ENCODE data around the gene CDH22.

Gene CDH22

GRCh38 chr20:46305331-46305972 is 2.8 kb downstream of the CDH22 start:
- peaks cover 58 to 61% of the 10 kb centered on the region in 2 donors for H3K27me3 Mint-ChIP-seq

DNA sequence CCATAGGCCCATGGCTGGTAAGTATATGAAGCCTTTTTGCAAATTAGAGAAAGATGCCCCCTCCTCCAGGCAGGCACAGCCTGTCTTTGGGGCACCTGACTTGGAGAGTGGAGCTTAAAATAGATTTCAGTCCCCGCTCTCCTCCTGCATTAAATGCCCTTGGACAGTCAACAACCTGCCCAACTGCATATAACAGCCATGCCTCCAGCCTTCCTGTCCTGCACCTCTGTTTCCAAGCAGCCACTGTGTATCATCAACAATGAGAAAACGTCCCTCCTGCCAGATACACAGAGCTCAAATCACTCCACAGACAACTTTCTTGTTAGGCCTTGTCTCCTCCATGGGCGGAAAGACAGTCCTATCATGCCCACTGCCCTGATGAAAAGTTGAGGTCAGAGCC is 3.4 kb downstream of the CDH22 start:
- DNase-seq = no peak
- Mint-ChIP-seq H3K4me1 (peaks cover 9 to 16% of the 10 kb centered on the region in 2 donors), H3K27me3 (peaks cover 57 to 60% of the 10 kb centered on the region in 2 donors), H3K36me3 (no peaks in the 10 kb centered on the region), H3K9me3 (no peaks in the 10 kb centered on the region), H3K4me3 (no peak overlapping the region), H3K27ac (no peak overlapping the region)
- ATAC-seq (replicated peaks) = no peak

More at GRCh38 chr20:46305331-46305972, 2.8 kb downstream of the CDH22 start:
- DNase-seq (no peak), ATAC-seq (replicated peaks) (no peak)
- Mint-ChIP-seq H3K27ac (no peak overlapping the region), H3K36me3 (no peaks in the 10 kb centered on the region), H3K4me3 (no peak overlapping the region), H3K4me1 (peaks cover 9 to 16% of the 10 kb centered on the region in 2 donors), H3K9me3 (no peaks in the 10 kb centered on the region)

- no peak overlapping the region for H3K4me3 Mint-ChIP-seq
- H3K4me1 Mint-ChIP-seq = peaks cover 9 to 12% of the 10 kb centered on the region in 2 donors
- ATAC-seq (replicated peaks) = no peak
- peaks cover 52 to 55% of the 10 kb centered on the region in 2 donors for H3K27me3 Mint-ChIP-seq
- no peaks in the 10 kb centered on the region for H3K9me3 Mint-ChIP-seq
- no peak overlapping the region for H3K27ac Mint-ChIP-seq
- DNase-seq = no peak
- no peaks in the 10 kb centered on the region for H3K36me3 Mint-ChIP-seq
These were observed 3.9 kb downstream of the CDH22 start for GRCh38 chr20:46304361-46304760.

GRCh38 chr20:46303176-46303956 is 4.9 kb downstream of the CDH22 start:
- no peak for DNase-seq

DNA sequence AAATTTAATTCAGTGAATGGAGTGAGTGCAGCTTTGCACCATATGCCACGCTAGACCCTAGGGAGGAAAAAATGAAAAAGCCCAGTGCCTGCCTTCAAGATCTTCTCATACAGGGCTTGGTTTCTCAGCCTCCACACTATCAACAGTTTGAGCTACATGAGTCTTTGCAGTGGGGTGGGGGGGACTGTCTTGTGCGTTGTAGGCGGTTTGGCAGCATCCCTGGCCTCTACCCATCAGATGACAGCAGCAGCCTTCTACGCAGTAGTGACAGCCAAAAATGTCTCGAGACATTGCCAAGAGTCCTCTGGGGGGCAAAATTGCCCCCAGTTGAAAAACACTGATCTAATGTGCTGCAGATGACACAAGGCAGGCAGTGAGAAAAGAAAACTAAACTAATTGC is 6.2 kb downstream of the CDH22 start:
- H3K36me3 Mint-ChIP-seq = no peaks in the 10 kb centered on the region
- no peak overlapping the region for H3K4me3 Mint-ChIP-seq
- no peak for ATAC-seq (replicated peaks)
- H3K27me3 Mint-ChIP-seq = peaks cover 65 to 70% of the 10 kb centered on the region in 2 donors
- peaks cover 4 to 7% of the 10 kb centered on the region in 2 donors for H3K4me1 Mint-ChIP-seq
- no peaks in the 10 kb centered on the region for H3K9me3 Mint-ChIP-seq
- H3K27ac Mint-ChIP-seq = no peak overlapping the region
- DNase-seq = no peak

More at GRCh38 chr20:46303176-46303956, 4.9 kb downstream of the CDH22 start:
- H3K4me3 Mint-ChIP-seq = no peak overlapping the region
- no peak overlapping the region for H3K27ac Mint-ChIP-seq
- H3K4me1 Mint-ChIP-seq = peaks cover 4 to 7% of the 10 kb centered on the region in 2 donors
- peaks cover 52 to 57% of the 10 kb centered on the region in 2 donors for H3K27me3 Mint-ChIP-seq
- H3K36me3 Mint-ChIP-seq = no peaks in the 10 kb centered on the region
- no peak for ATAC-seq (replicated peaks)
- no peaks in the 10 kb centered on the region for H3K9me3 Mint-ChIP-seq

- no peak for ATAC-seq (replicated peaks)
- DNase-seq = no peak
- Mint-ChIP-seq H3K27ac (no peak overlapping the region), H3K4me1 (no peaks in the 10 kb centered on the region), H3K27me3 (peaks cover 66 to 74% of the 10 kb centered on the region in 2 donors), H3K9me3 (no peaks in the 10 kb centered on the region), H3K36me3 (no peaks in the 10 kb centered on the region), H3K4me3 (no peak overlapping the region)
These were observed 8.0 kb downstream of the CDH22 start for GRCh38 chr20:46300281-46300680.

DNA sequence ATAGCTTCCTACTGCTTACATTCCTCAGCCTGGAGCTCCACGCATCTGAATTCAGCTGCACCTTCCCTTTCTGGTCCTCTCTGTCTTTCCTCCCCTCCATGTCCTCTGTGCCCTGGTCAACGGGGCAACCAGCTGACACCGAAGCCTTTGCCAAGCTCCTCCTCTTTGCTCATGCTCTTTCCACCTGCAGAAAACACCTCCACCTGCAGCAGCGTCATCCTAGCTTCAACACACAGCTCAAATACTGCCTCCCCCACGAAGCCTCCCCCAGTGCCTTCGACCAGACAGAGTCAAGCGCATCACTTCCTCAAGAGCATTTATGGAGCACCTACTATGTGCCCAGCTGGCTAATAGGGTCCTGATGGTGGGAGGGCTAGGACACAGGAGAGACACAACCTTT is 9.2 kb downstream of the CDH22 start:
- Mint-ChIP-seq H3K9me3 (no peaks in the 10 kb centered on the region), H3K27me3 (peaks cover 68 to 77% of the 10 kb centered on the region in 2 donors), H3K36me3 (no peaks in the 10 kb centered on the region), H3K4me3 (no peak overlapping the region), H3K27ac (no peak overlapping the region), H3K4me1 (no peaks in the 10 kb centered on the region)
- no peak for DNase-seq
- no peak for ATAC-seq (replicated peaks)

DNA sequence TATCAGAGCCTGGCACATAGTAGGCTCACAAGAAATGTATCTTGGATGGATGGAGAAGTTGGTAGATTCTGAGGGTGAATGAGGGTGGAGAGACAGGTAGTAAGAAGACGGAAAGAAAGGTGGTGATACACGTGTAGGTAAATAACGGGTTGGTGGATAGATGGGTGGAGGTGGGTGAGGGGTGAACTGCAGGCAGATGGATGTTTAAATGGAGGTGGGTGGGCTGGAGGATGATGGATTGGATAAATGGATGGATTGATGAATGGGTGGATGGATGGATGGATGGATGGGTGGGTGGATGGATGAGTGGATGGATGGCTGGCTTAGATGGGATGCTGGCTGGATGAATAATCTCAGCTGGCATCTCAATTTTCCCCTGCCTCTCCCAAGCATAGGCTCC is 9.9 kb downstream of the CDH22 start:
- Mint-ChIP-seq H3K4me3 (no peak overlapping the region), H3K27me3 (peaks cover 62 to 74% of the 10 kb centered on the region in 2 donors), H3K9me3 (no peaks in the 10 kb centered on the region), H3K36me3 (no peaks in the 10 kb centered on the region), H3K27ac (no peak overlapping the region), H3K4me1 (no peaks in the 10 kb centered on the region)
- ATAC-seq (replicated peaks) (no peak), DNase-seq (no peak)

- no peak for DNase-seq
- H3K27me3 Mint-ChIP-seq = peaks cover 67 to 81% of the 10 kb centered on the region in 2 donors
- H3K36me3 Mint-ChIP-seq = no peaks in the 10 kb centered on the region
- H3K4me1 Mint-ChIP-seq = no peaks in the 10 kb centered on the region
- no peaks in the 10 kb centered on the region for H3K9me3 Mint-ChIP-seq
- no peak overlapping the region for H3K27ac Mint-ChIP-seq
- ATAC-seq (replicated peaks) = no peak
- H3K4me3 Mint-ChIP-seq = no peak overlapping the region
These were observed 11.6 kb downstream of the CDH22 start for GRCh38 chr20:46296526-46297250.

- Mint-ChIP-seq H3K27ac (no peak overlapping the region), H3K9me3 (no peaks in the 10 kb centered on the region), H3K4me3 (no peak overlapping the region), H3K27me3 (peaks cover 49 to 72% of the 10 kb centered on the region in 2 donors), H3K36me3 (no peaks in the 10 kb centered on the region), H3K4me1 (no peaks in the 10 kb centered on the region)
- DNase-seq (no peak), ATAC-seq (replicated peaks) (no peak)
These were observed 15.2 kb downstream of the CDH22 start for GRCh38 chr20:46293084-46293483.

DNA sequence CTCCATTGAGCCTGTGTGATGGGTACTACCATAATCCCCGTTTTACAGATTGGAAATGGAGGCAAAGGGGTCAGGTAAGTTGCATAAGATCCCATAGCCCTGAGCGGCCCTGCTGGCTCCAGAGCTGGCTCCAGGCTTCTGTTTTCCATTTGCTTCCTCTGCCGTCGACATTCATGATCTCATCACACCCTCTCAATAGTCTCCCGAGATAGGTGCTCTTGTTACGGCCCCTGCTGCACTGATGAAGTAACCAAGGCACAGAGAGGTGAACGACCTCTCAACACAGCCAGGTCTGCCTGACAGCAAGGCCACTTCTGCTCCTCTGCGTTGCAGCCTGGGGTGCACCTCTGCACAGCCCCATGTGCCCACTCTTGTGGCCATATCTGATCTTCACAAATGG is 16.9 kb downstream of the CDH22 start:
- Mint-ChIP-seq H3K27ac (no peak overlapping the region), H3K4me1 (no peaks in the 10 kb centered on the region)

DNA sequence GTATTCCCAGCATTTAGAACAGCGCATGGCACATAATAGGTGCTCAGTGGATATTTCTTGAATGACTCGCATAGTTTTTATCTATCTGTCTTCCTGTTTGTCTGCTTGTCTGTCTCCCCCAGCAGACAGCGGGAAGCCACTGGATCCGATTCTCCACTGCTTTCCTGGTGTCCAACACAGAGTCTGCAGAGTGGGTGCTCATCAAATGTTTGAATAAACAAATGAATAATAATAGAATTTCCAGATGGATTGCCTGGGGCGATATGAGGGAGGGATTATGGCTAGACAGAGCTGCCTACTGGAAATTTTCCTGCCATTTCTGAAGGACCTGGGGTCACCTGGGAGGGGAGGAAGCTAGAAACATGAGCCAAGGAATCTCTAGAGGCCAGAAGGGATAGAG is 18.9 kb downstream of the CDH22 start:
- H3K36me3 Mint-ChIP-seq = no peaks in the 10 kb centered on the region
- ATAC-seq (replicated peaks) (no peak), DNase-seq (no peak)
- no peaks in the 10 kb centered on the region for H3K9me3 Mint-ChIP-seq
- H3K27me3 Mint-ChIP-seq = peaks cover 29 to 39% of the 10 kb centered on the region in 2 donors
- no peak overlapping the region for H3K27ac Mint-ChIP-seq
- no peak overlapping the region for H3K4me3 Mint-ChIP-seq
- no peaks in the 10 kb centered on the region for H3K4me1 Mint-ChIP-seq

More for the DNA sequence above, 16.9 kb downstream of the CDH22 start:
- ATAC-seq (replicated peaks) = no peak
- H3K36me3 Mint-ChIP-seq = no peaks in the 10 kb centered on the region
- no peaks in the 10 kb centered on the region for H3K9me3 Mint-ChIP-seq
- H3K4me3 Mint-ChIP-seq = no peak overlapping the region
- H3K27me3 Mint-ChIP-seq = peaks cover 32 to 55% of the 10 kb centered on the region in 2 donors
- DNase-seq = no peak

DNA sequence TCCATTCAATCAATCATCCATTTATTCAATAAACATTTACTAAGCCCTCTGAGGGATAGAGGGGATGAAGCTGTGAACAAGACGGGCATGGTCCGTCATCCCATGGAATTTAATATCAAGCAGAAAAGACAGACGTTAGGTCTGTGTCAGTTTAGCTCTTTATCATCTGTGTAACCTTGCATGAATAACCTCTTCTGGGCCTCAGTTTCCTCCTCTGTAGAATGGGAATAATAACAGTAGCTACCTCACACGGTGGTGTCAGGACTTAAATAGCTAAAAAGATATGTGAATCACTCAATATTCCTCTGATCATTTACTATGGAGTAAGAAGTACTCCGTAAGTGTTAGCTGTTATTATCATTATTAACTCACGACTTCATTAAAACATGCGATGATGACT is 21.3 kb downstream of the CDH22 start:
- Mint-ChIP-seq H3K4me1 (no peaks in the 10 kb centered on the region), H3K36me3 (no peaks in the 10 kb centered on the region), H3K27me3 (peaks cover 30 to 33% of the 10 kb centered on the region in 2 donors), H3K27ac (no peak overlapping the region), H3K9me3 (no peaks in the 10 kb centered on the region), H3K4me3 (no peak overlapping the region)
- no peak for ATAC-seq (replicated peaks)
- DNase-seq = no peak

- Mint-ChIP-seq H3K4me3 (no peak overlapping the region), H3K27ac (no peak overlapping the region), H3K4me1 (no peaks in the 10 kb centered on the region)
These were observed 21.9 kb downstream of the CDH22 start for GRCh38 chr20:46286382-46286781.

More at GRCh38 chr20:46286382-46286781, 21.9 kb downstream of the CDH22 start:
- DNase-seq (no peak), ATAC-seq (replicated peaks) (no peak)
- Mint-ChIP-seq H3K27me3 (peaks cover 27 to 30% of the 10 kb centered on the region in 2 donors), H3K9me3 (no peaks in the 10 kb centered on the region), H3K36me3 (no peaks in the 10 kb centered on the region)
